ENCODE results near the gene MORF4L1.

GRCh38 chr15:78837131-78837530, 35.6 kb upstream of the MORF4L1 start:
- no peak for TF ChIP-seq EGR1 (IDR thresholded peaks at IDR 0.05; ENCODE audit: borderline replicate concordance in 1 of 2, low read depth in 2 of 2, low read length in 2 of 2)
- no peak for TF ChIP-seq BHLHE40 (IDR thresholded peaks at IDR 0.05; ENCODE audit: borderline replicate concordance in 1 of 2, low read depth in 2 of 2, low read length in 1 of 2)
- no peak for TF ChIP-seq CTCF (IDR thresholded peaks at IDR 0.05 in 2 of 3, conservative IDR thresholded peaks at IDR 0.05 in 1 of 3; ENCODE audit: control insufficient read depth in 2 of 3, extremely low read depth in 1 of 3, insufficient read depth in 1 of 3, low read depth in 3 of 3, low read length in 3 of 3)
- no peak for TF ChIP-seq CREB1 (IDR thresholded peaks at IDR 0.05; ENCODE audit: low read depth)
- TF ChIP-seq TCF12 (IDR thresholded peaks at IDR 0.05; ENCODE audit: low read depth, low read length) = no peak
- no peak for TF ChIP-seq CREM (IDR thresholded peaks at IDR 0.05; ENCODE audit: low read depth)
- TF ChIP-seq YBX1 (IDR thresholded peaks at IDR 0.05) = no peak
- TF ChIP-seq MYC (IDR thresholded peaks at IDR 0.05; ENCODE audit: insufficient read depth, insufficient read length, insufficient replicate concordance, low read length, severe bottlenecking) = no peak
- no peak for TF ChIP-seq SMAD1 (IDR thresholded peaks at IDR 0.05; ENCODE audit: low read depth, partially characterized antibody)
- no peak for TF ChIP-seq EZH2 (IDR thresholded peaks at IDR 0.05; ENCODE audit: borderline replicate concordance, control insufficient read depth, low read depth, low read length)
- TF ChIP-seq, protein P1, sequence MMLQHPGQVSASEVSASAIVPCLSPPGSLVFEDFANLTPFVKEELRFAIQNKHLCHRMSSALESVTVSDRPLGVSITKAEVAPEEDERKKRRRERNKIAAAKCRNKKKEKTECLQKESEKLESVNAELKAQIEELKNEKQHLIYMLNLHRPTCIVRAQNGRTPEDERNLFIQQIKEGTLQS (IDR thresholded peaks at IDR 0.05; ENCODE audit: borderline replicate concordance, extremely low read depth, low read depth, low read length) = no peak
- TF ChIP-seq, protein P2, sequence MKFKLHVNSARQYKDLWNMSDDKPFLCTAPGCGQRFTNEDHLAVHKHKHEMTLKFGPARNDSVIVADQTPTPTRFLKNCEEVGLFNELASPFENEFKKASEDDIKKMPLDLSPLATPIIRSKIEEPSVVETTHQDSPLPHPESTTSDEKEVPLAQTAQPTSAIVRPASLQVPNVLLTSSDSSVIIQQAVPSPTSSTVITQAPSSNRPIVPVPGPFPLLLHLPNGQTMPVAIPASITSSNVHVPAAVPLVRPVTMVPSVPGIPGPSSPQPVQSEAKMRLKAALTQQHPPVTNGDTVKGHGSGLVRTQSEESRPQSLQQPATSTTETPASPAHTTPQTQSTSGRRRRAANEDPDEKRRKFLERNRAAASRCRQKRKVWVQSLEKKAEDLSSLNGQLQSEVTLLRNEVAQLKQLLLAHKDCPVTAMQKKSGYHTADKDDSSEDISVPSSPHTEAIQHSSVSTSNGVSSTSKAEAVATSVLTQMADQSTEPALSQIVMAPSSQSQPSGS (IDR thresholded peaks at IDR 0.05; ENCODE audit: low read length) = no peak
- TF ChIP-seq POLR2AphosphoS5 (IDR thresholded peaks at IDR 0.05; ENCODE audit: low read length) = no peak

Measured in GM12878 (cell line).